Activated CD4-positive, alpha-beta T cell treated with anti-CD3 and anti-CD28 coated beads for 36 hours (primary cell): ENCODE measurements around the gene LIN7B. TPM values are rescaled to one million over a fixed set of nuclear protein-coding genes. Genes with fewer than 3 reads are reported as not detected.
A peak's percentile ranks its signal among the peaks of the same experiment; 100 is the strongest.

ENCODE experiments used
- ATAC-seq: fragments of 200-7000 bp; cut with Tn5 transposase; one replicate; pipeline ENCODE4 v1.10.0; 2021; ENCODE audit warnings: mild to moderate bottlenecking, moderate library complexity
- CTCF ChIA-PET: fragments of 350-600 bp; sonication (Branson Sonifier 250); formaldehyde crosslinking; loops from one replicate; lab custom pipeline; 2021; ENCODE audit warnings: antibody characterized with exemption; lab: Charles Lee
- POLR2A ChIA-PET: fragments of 350-600 bp; sonication (Branson Sonifier 250); formaldehyde crosslinking; loops from one replicate; lab custom pipeline; 2021; ENCODE audit warnings: antibody characterized with exemption, inconsistent platforms; lab: Charles Lee
- DNase-seq: peaks from one replicate; pipeline ENCODE4 v3.0.0-alpha.2; 2020
- H3K27ac Mint-ChIP-seq: one replicate; pipeline ENCODE4 v1.8.0; 2021; ENCODE audit warnings: mixed read lengths
- H3K27me3 Mint-ChIP-seq: one replicate; pipeline ENCODE4 v1.8.0; 2021; ENCODE audit warnings: mixed read lengths
- H3K36me3 Mint-ChIP-seq: one replicate; pipeline ENCODE4 v1.8.0; 2021; ENCODE audit warnings: low read depth, mixed read lengths
- H3K4me1 Mint-ChIP-seq: one replicate; pipeline ENCODE4 v1.8.0; 2021; ENCODE audit warnings: mixed read lengths
- H3K4me3 Mint-ChIP-seq: one replicate; pipeline ENCODE4 v1.8.0; 2021; ENCODE audit warnings: mild to moderate bottlenecking, moderate library complexity, mixed read lengths
- H3K9me3 Mint-ChIP-seq: one replicate; pipeline ENCODE4 v1.8.0; 2021; ENCODE audit warnings: low read depth, mixed read lengths
- intact Hi-C, 2 experiments: fragments of 100-400 bp; cut with DNase I in 1 of 2; cut with micrococcal nuclease in 1 of 2; formaldehyde crosslinking; loops; one replicate each; pipeline versions ENCODE4 v1.14.2 to v1.15.1; 2022 to 2024; cut with DNase I, micrococcal nuclease
- total RNA-seq, 2 experiments: library from RNA; stranded (reverse); gene quantifications; one replicate each; pipeline ENCODE4 v1.2.3, GENCODE V29; 2021

LIN7B gene
- total RNA-seq, 2 experiments from 2014 or later = 3.5 to 4.3 TPM

- Mint-ChIP-seq H3K27me3 (no peaks in the 10 kb centered on the region), H3K36me3 (peaks cover 5% of the 10 kb centered on the region), H3K4me3 (peak overlapping the region; percentile 76), H3K27ac (no peak overlapping the region), H3K9me3 (no peaks in the 10 kb centered on the region), H3K4me1 (peaks cover 19% of the 10 kb centered on the region)
- no peak for ATAC-seq
- ChIA-PET CTCF (interaction anchor here (1.3 to 3.7 kb wide), 5 partner anchors 9 to 70 kb away, joined by 3 to 21 read pairs (median 8); partner anchors contain the start of gene PPFIA3), POLR2A (interaction anchor here (0.7 kb wide), 1 partner anchor 20 kb away, joined by 3 read pairs; no protein-coding TSS in a partner anchor)
- intact Hi-C loops = loop anchor here in 1 of 2 experiments (2.0 to 10.0 kb wide), 3 partner anchors 390 to 898 kb away; partner anchors contain the start of genes EMP3, VRK3 and ZNF473
- no peak for DNase-seq
Measured at GRCh38 chr19:49129238-49129583, 15.0 kb downstream of the LIN7B start.

GRCh38 chr19:49130325-49130724, 16.2 kb downstream of the LIN7B start:
- no peak for DNase-seq
- ChIA-PET POLR2A (no interaction called here), CTCF (interaction anchor here (2.9 to 3.7 kb wide), 2 partner anchors 10 to 15 kb away, joined by 8 to 21 read pairs; partner anchors contain the start of gene PPFIA3)
- Mint-ChIP-seq H3K4me3 (no peak overlapping the region), H3K27me3 (peaks cover 1% of the 10 kb centered on the region), H3K27ac (no peak overlapping the region), H3K4me1 (peaks cover 19% of the 10 kb centered on the region), H3K36me3 (peaks cover 5% of the 10 kb centered on the region), H3K9me3 (no peaks in the 10 kb centered on the region)
- no peak for ATAC-seq
- intact Hi-C loops = no loop called here

- H3K36me3 Mint-ChIP-seq = peaks cover 5% of the 10 kb centered on the region
- peaks cover 20% of the 10 kb centered on the region for H3K4me1 Mint-ChIP-seq
- H3K27ac Mint-ChIP-seq = no peak overlapping the region
- ATAC-seq (peak; percentile 9), DNase-seq (peak; percentile 59)
- POLR2A ChIA-PET = no interaction called here
- intact Hi-C loops = loop anchor here in 1 of 2 experiments (1.0 kb wide), 1 partner anchor 16 kb away; no protein-coding TSS in a partner anchor
- H3K27me3 Mint-ChIP-seq = peaks cover 1% of the 10 kb centered on the region
- no peaks in the 10 kb centered on the region for H3K9me3 Mint-ChIP-seq
- CTCF ChIA-PET = interaction anchor here (1.3 to 3.2 kb wide), 2 partner anchors 12 to 26 kb away, joined by 3 to 19 read pairs; no protein-coding TSS in a partner anchor
- H3K4me3 Mint-ChIP-seq = peak overlapping the region; percentile 59
Measured at GRCh38 chr19:49132974-49133609, 18.9 kb downstream of the LIN7B start.

GRCh38 chr19:49133621-49134454, 19.7 kb downstream of the LIN7B start:
- Mint-ChIP-seq H3K4me3 (peak overlapping the region; percentile 59), H3K4me1 (peaks cover 14% of the 10 kb centered on the region), H3K36me3 (peaks cover 5% of the 10 kb centered on the region), H3K27me3 (peaks cover 1% of the 10 kb centered on the region), H3K9me3 (no peaks in the 10 kb centered on the region), H3K27ac (no peak overlapping the region)
- intact Hi-C loops = loop anchor here in 1 of 2 experiments (1.0 kb wide), 1 partner anchor 15 kb away; no protein-coding TSS in a partner anchor
- ATAC-seq (peak; percentile 85), DNase-seq (peak; percentile 83)
- ChIA-PET CTCF (interaction anchor here (0.5 to 3.2 kb wide), 5 partner anchors 11 to 82 kb away, joined by 3 to 19 read pairs (median 3); partner anchors contain the start of gene LIN7B), POLR2A (interaction anchor here (0.5 kb wide), 1 partner anchor 135 kb away, joined by 6 read pairs; no protein-coding TSS in a partner anchor)

- DNase-seq = no peak
- Mint-ChIP-seq H3K4me3 (no peak overlapping the region), H3K27me3 (peaks cover 1% of the 10 kb centered on the region), H3K36me3 (peaks cover 5% of the 10 kb centered on the region), H3K9me3 (no peaks in the 10 kb centered on the region), H3K4me1 (peaks cover 11% of the 10 kb centered on the region), H3K27ac (no peak overlapping the region)
- POLR2A ChIA-PET = no interaction called here
- ATAC-seq = no peak
- CTCF ChIA-PET = interaction anchor here (0.8 to 1.0 kb wide), 2 partner anchors 11 to 38 kb away, joined by 3 to 4 read pairs; no protein-coding TSS in a partner anchor
- intact Hi-C loops = no loop called here
Measured at GRCh38 chr19:49135686-49136085, 21.5 kb downstream of the LIN7B start.

GRCh38 chr19:49136771-49137171, 22.6 kb downstream of the LIN7B start:
- DNase-seq (no peak), ATAC-seq (no peak)
- Mint-ChIP-seq H3K4me3 (no peak overlapping the region), H3K27ac (no peak overlapping the region), H3K9me3 (no peaks in the 10 kb centered on the region), H3K4me1 (peaks cover 16% of the 10 kb centered on the region), H3K27me3 (peaks cover 5% of the 10 kb centered on the region), H3K36me3 (peaks cover 5% of the 10 kb centered on the region)
- intact Hi-C loops = no loop called here
- POLR2A ChIA-PET = no interaction called here
- CTCF ChIA-PET = no interaction called here

GRCh38 chr19:49140951-49141350, 26.8 kb downstream of the LIN7B start:
- intact Hi-C loops = loop anchor here in 1 of 2 experiments (10.0 kb wide), 1 partner anchor 146 kb away; the partner anchor contains the start of genes GYS1 and RUVBL2
- Mint-ChIP-seq H3K27me3 (peaks cover 13% of the 10 kb centered on the region), H3K9me3 (no peaks in the 10 kb centered on the region), H3K27ac (no peak overlapping the region), H3K4me1 (peaks cover 21% of the 10 kb centered on the region), H3K36me3 (peaks cover 1% of the 10 kb centered on the region), H3K4me3 (no peak overlapping the region)
- ATAC-seq (no peak), DNase-seq (no peak)
- POLR2A ChIA-PET = no interaction called here
- CTCF ChIA-PET = no interaction called here

GRCh38 chr19:49141352-49141751, 27.2 kb downstream of the LIN7B start:
- no peak overlapping the region for H3K4me3 Mint-ChIP-seq
- DNase-seq (no peak), ATAC-seq (no peak)
- ChIA-PET CTCF (no interaction called here), POLR2A (no interaction called here)
- intact Hi-C loops = loop anchor here in 1 of 2 experiments (10.0 kb wide), 1 partner anchor 147 kb away; the partner anchor contains the start of genes GYS1 and RUVBL2
- no peak overlapping the region for H3K27ac Mint-ChIP-seq
- H3K27me3 Mint-ChIP-seq = peaks cover 15% of the 10 kb centered on the region
- no peaks in the 10 kb centered on the region for H3K9me3 Mint-ChIP-seq
- peaks cover 18% of the 10 kb centered on the region for H3K4me1 Mint-ChIP-seq
- peaks cover 1% of the 10 kb centered on the region for H3K36me3 Mint-ChIP-seq

GRCh38 chr19:49142866-49143335, 28.7 kb downstream of the LIN7B start:
- peak; percentile 86 for DNase-seq
- ChIA-PET POLR2A (interaction anchor here (0.6 kb wide), 1 partner anchor 98 kb away, joined by 3 read pairs; no protein-coding TSS in a partner anchor), CTCF (interaction anchor here (0.7 to 4.0 kb wide), 5 partner anchors 9 to 1156 kb away, joined by 3 to 19 read pairs (median 4); partner anchors contain the start of gene LIN7B)
- intact Hi-C loops = loop anchor here in 1 of 2 experiments (10.0 kb wide), 1 partner anchor 148 kb away; the partner anchor contains the start of genes GYS1 and RUVBL2
- Mint-ChIP-seq H3K27me3 (peaks cover 25% of the 10 kb centered on the region), H3K27ac (peak overlapping the region; percentile 2), H3K9me3 (no peaks in the 10 kb centered on the region), H3K4me3 (peak overlapping the region; percentile 71), H3K36me3 (peaks cover 1% of the 10 kb centered on the region), H3K4me1 (peaks cover 18% of the 10 kb centered on the region)
- ATAC-seq = peak; percentile 90

GRCh38 chr19:49145573-49146407, 31.6 kb downstream of the LIN7B start:
- peaks cover 48% of the 10 kb centered on the region for H3K27me3 Mint-ChIP-seq
- peaks cover 34% of the 10 kb centered on the region for H3K4me1 Mint-ChIP-seq
- ATAC-seq = peak; percentile 68
- POLR2A ChIA-PET = interaction anchor here (0.7 kb wide), 1 partner anchor 31 kb away, joined by 3 read pairs; no protein-coding TSS in a partner anchor
- intact Hi-C loops = loop anchor here (1.0 to 10.0 kb wide), 9 partner anchors 26 to 152 kb away; partner anchors contain the start of genes GYS1 (in 2 of the 2), RUVBL2 (in 2 of the 2), C19orf73 (in 1 of the 2) and LIN7B (in 1 of the 2)
- DNase-seq = peak; percentile 90
- H3K27ac Mint-ChIP-seq = peak overlapping the region; percentile 66
- peak overlapping the region; percentile 4 for H3K4me3 Mint-ChIP-seq
- CTCF ChIA-PET = interaction anchor here (0.6 to 4.0 kb wide), 12 partner anchors 12 to 88 kb away, joined by 3 to 21 read pairs (median 4); partner anchors contain the start of gene CGB7
- H3K9me3 Mint-ChIP-seq = no peaks in the 10 kb centered on the region
- H3K36me3 Mint-ChIP-seq = peaks cover 1% of the 10 kb centered on the region
